Activated CD8-positive, alpha-beta memory T cell treated with anti-CD3 and anti-CD28 coated beads for 1 hour (primary cell): ENCODE measurements around the gene FMR1.

Source experiments
- DNase-seq, 2 donors: peaks; one replicate each; pipeline ENCODE4 v3.0.0-alpha.2; 2020; ENCODE audit warnings: low read depth in 1 of 2; ENCODE audit errors: extremely low read depth in 1 of 2

Gene FMR1

GRCh38 chrX:147914591-147914990, 2.9 kb downstream of the FMR1 start:
- no peak for DNase-seq

- DNase-seq, result no peak
These were observed 4.8 kb downstream of the FMR1 start for GRCh38 chrX:147916375-147916968.

GRCh38 chrX:147917700-147918695, 6.3 kb downstream of the FMR1 start:
- DNase-seq, result no peak

- DNase-seq, result no peak
These were observed 8.5 kb downstream of the FMR1 start for GRCh38 chrX:147920161-147920666.

GRCh38 chrX:147923605-147924004, 11.9 kb downstream of the FMR1 start:
- DNase-seq, result no peak

- DNase-seq, result no peak
These were observed 15.5 kb downstream of the FMR1 start for GRCh38 chrX:147927256-147927655.

GRCh38 chrX:147933815-147934214, 22.1 kb downstream of the FMR1 start:
- DNase-seq, result no peak

GRCh38 chrX:147935156-147935758, 23.5 kb downstream of the FMR1 start:
- DNase-seq, result no peak

- DNase-seq, result no peak
These were observed 33.6 kb downstream of the FMR1 start for GRCh38 chrX:147945286-147945685.

- DNase-seq, result no peak
These were observed 36.8 kb downstream of the FMR1 start for GRCh38 chrX:147948531-147948930.

GRCh38 chrX:147950352-147950751, 38.6 kb downstream of the FMR1 start:
- DNase-seq, result no peak

- no peak for DNase-seq
These were observed 42.3 kb downstream of the FMR1 start for GRCh38 chrX:147953976-147954375.

- no peak for DNase-seq
These were observed 45.6 kb downstream of the FMR1 start for GRCh38 chrX:147957291-147957690.

- DNase-seq, result no peak
These were observed 46.6 kb downstream of the FMR1 start for GRCh38 chrX:147958291-147958690.

GRCh38 chrX:147960722-147961121, 49.0 kb downstream of the FMR1 start:
- no peak for DNase-seq

GRCh38 chrX:147962476-147962875, 50.8 kb downstream of the FMR1 start:
- no peak for DNase-seq

GRCh38 chrX:147978931-147979330, 67.2 kb downstream of the FMR1 start:
- DNase-seq, result no peak

- no peak for DNase-seq
These were observed 69.5 kb downstream of the FMR1 start, which contains the start of gene FMR1NB for GRCh38 chrX:147981038-147981752. Gene FMR1NB, plus strand, starts transcription at chrX:147981337. Its CDS starts 66 bp downstream, at chrX:147981403.
